HuH-7 (cell line): Measurements from ENCODE around the gene DNM1L.
"Not testable (repeated sequence)": the region's sequence is repeated elsewhere in the genome, so short reads cannot be mapped to it uniquely, and the experiment has no call there.

Source experiments
- DNase-seq: peaks from one replicate; pipeline ENCODE4 v3.0.0; 2011; ENCODE audit warnings: low spot score

The DNM1L gene

DNA sequence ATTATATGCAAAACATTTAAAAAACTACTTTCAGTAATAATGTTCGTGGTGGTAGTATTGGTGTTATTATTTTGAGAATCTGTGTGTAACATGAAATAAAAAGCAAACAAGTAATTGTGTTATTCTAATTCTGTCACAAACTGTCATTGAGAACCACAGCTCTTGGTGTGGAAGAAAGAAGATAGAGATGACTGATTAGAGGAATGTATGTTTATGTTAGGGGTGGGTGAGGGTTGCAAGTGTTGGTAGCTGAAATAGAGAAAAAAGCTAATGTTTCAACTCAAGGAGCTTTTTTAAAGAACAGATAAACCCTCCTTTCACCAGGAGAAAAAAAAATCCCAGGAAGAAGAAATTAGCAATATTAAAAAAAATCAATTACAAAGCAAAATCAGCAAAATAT is 18.3 kb downstream of the DNM1L start:
- no peak for DNase-seq

GRCh38 chr12:32698285-32698684 is 19.2 kb downstream of the DNM1L start:
- no peak for DNase-seq

GRCh38 chr12:32699437-32699836 is 20.3 kb downstream of the DNM1L start:
- DNase-seq = not testable (repeated sequence)

DNA sequence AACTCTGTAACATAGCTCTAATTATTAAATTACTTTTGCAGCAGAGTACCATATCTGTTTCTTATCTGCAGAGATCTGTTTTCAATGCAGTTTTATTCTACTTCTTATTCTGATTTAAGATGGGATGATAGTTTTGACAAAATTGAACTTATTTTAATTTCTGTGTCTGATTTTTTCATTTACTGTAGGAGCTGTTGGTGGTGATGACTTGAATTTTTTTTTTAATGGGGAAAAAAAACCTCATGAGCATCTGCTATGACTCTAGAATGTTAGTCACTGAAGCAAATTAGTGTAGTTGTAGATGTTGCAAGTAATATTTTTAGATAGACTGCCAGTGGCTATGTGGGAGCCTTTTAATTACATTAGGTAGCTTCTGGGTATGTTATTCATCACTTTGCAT is 23.4 kb downstream of the DNM1L start:
- DNase-seq = no peak

GRCh38 chr12:32702946-32703345 is 23.8 kb downstream of the DNM1L start:
- no peak for DNase-seq

DNA sequence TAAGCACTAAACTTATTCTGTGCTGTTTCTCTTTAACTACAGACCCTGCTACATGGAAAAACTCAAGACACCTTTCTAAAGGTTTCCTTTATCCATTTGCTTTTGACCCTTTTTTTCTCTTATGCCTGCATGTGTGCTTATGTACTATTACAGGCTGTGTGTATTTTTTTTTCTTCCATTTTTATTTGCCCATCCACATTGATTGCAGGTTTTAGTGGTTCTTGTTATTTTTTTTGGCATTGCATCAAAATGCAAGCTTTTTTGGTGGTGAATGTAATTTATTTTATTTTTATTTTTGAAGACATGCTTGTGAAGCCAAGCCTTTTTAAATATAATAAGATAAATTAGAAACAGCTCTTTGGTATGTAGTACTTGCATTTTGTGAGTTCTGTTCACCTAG is 26.7 kb downstream of the DNM1L start:
- DNase-seq = no peak

DNA sequence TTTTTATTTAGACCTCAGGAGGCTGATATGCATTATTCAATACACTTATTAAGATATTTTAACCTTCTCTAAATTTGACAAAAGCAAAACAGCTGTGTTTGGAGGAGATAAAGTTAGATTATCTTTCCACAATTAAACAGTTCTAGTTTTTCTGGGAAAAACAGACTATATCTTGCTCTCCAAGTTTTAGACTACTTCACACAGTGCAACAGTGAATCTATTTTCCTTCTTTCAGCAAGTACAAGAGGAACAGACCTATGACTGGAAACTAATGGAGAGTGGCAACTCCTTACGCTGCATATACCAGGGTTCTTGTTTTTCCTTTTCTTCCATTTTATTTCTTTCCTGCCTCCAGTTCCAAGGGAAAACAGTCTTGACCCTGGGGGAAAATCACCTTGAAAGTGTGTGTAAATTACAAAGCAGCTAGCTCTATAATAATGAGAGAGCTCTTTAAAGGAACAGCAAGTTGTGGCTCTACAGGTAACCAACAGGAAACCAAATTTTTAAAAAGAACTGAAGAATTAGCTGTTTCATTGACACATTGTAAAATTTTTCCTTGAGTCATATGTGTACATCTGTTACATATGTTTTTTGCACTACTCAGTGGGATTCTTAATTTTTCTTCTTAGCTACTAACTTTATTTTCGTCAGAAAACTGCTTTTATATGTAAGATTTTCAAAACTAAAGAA is 27.4 kb downstream of the DNM1L start:
- no peak for DNase-seq

DNA sequence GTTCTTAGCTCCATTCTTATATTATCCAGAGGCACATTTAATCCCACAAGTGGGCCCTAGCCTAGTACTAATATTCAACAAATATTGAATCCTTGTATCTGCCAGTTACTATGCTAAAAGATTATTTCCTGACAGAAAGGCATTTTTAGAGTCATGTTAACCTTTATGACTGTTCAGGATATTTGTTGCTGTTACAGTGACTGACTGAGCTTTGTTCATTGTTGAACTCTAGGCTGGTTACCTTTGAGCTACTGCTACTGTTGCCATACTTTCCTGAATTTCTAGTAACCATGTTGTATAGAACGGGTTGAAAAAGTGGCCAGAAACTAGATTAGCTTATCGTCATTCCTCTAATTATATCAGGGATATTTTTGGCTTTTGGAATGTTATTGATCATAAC is 29.8 kb downstream of the DNM1L start:
- DNase-seq = no peak

DNA sequence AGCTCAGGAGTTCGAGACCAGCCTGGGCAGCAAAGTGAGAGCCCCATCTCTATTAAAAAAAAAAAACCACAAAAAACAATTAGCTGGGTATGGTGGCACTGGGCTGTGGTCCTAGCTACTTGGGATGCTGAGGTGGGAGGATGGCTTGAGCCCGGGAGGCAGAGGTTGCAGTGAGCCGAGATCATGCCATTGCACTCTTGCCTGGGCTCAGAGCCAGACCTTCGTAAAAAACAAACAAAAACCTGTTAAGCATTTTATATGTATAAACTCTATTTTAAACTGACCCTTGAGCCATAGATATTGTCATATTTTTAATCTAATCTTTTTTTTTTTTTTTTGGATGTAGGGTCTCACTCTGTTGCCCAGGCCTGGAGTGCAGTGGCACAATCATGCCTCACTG is 35.7 kb downstream of the DNM1L start:
- DNase-seq = no peak

- no peak for DNase-seq
These were observed 39.8 kb downstream of the DNM1L start for GRCh38 chr12:32718926-32719325.

DNA sequence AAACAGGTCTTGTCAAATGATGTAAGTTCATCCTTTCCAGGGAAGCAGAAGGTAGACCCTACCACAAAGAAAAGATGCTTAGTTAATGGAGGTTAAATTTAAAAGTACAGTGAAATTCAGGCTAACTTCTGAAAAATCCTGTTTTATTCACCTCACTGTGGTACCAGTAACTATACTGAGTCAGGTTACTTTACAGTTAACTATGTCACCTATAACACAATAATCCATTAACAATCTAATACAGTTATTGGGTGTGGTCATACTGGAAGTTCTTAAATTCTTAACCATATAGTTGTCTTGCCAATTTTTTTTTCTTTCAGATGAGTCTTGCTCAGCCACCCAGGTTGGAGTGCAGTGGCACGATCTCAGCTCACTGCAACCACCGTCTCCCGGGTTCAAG is 46.2 kb downstream of the DNM1L start:
- not testable (repeated sequence) for DNase-seq

- DNase-seq = no peak
These were observed 47.2 kb downstream of the DNM1L start for GRCh38 chr12:32726286-32726685.

- DNase-seq = no peak
These were observed 48.1 kb downstream of the DNM1L start for GRCh38 chr12:32727237-32727636.

GRCh38 chr12:32734952-32735351 is 55.9 kb downstream of the DNM1L start:
- DNase-seq = no peak

- no peak for DNase-seq
These were observed 57.3 kb downstream of the DNM1L start for GRCh38 chr12:32736445-32736844.

- DNase-seq = no peak
These were observed 58.6 kb downstream of the DNM1L start for GRCh38 chr12:32737715-32738114.

DNA sequence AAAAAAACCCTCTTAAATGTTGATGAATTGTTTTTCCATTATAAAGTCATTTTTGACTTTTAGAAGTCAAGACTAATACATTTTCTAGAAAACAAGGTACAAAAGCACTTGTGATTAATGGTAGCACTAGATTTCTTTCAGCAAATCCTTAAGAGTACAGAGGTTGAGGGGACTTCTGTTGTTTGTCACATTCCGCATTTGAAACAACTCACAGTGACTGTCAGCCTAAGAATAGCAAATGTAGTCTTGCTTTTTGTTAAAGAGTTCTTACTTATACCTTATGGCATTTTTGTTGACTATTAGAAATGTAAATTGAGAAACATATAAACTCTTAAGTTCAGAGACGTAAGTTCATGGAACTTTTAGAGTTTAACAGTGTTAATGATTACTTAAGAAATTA is 60.2 kb downstream of the DNM1L start:
- no peak for DNase-seq

DNA sequence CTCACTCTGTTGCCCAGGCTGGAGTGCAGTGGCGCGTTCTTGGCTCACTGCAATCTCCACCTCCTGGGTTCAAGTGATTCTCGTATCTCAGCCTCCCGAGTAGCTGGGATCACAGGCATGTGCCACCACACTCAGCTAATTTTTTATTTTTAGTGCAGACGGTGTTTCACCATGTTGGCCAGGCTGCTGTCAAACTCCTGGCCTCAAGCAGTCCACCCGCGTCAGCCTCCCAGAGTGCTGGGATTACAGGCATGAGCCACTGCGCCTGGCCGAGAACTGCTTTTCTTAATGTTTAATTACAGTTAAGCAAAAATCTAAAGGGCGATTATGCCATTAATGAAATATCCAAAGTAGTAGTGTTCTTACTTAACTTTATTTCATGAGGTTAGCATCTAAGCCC is 63.0 kb downstream of the DNM1L start:
- no peak for DNase-seq

GRCh38 chr12:32743264-32743663 is 64.2 kb downstream of the DNM1L start:
- no peak for DNase-seq

DNA sequence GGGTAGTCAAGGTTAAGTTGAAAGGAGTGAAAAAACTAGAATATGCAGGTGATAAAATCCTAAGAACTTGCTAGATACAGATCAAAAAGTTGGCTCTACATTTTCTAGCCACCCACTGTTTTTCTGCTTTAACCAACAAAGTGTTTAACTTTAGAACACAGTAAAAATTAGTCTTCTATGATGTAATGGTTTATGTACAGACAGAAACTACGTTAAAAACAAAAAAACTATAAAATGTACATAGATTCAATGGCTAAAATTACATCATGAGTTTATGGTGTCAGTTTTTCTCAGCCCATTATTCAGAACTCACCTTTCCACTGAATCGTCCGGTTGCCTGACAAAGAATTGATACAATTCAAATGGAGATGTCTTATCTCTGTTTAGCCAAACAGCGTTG is 74.5 kb downstream of the DNM1L start:
- no peak for DNase-seq

- no peak for DNase-seq
These were observed 75.0 kb downstream of the DNM1L start for GRCh38 chr12:32754111-32754510.

DNA sequence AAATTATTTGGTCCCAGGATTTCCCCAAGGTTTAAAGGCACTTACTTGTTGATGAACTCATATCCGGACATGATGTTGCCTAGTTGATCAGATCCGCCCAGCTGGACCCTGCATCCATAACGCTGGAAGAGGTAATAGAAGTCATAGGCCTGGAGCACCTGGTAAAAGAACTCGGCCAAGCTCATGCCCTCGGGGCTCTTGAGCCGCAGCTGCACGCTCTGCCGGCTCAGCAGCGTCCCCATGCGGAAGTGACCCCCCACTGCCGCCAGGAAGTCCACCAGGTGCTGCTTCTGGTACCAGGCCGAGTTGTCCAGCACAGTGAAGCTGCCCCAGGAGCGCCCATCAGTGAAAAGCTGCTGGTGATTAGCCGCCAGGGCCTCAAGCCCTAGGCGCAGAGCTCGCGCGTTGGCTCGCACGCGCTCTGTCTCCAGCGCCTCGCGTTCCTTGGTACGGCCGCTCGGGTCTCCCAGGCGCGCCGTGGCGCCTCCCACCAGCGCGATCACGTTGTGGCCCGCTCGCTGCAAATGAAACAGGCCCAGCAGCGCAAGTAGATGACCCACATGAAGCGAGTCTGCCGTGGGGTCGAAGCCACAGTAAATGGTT is 76.1 kb downstream of the DNM1L start:
- peak; percentile 90 for DNase-seq

GRCh38 chr12:32755654-32756475 is 76.8 kb downstream of the DNM1L start, which contains the start of gene YARS2:
YARS2 (minus strand) TSS chr12:32755897; CDS start chr12:32755874, 23 bp downstream.
- peak; percentile 85 for DNase-seq
